ENCODE results near the gene ZNF234.

- TF ChIP-seq, protein P1, sequence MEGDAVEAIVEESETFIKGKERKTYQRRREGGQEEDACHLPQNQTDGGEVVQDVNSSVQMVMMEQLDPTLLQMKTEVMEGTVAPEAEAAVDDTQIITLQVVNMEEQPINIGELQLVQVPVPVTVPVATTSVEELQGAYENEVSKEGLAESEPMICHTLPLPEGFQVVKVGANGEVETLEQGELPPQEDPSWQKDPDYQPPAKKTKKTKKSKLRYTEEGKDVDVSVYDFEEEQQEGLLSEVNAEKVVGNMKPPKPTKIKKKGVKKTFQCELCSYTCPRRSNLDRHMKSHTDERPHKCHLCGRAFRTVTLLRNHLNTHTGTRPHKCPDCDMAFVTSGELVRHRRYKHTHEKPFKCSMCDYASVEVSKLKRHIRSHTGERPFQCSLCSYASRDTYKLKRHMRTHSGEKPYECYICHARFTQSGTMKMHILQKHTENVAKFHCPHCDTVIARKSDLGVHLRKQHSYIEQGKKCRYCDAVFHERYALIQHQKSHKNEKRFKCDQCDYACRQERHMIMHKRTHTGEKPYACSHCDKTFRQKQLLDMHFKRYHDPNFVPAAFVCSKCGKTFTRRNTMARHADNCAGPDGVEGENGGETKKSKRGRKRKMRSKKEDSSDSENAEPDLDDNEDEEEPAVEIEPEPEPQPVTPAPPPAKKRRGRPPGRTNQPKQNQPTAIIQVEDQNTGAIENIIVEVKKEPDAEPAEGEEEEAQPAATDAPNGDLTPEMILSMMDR (IDR thresholded peaks at IDR 0.05; ENCODE audit: insufficient read depth, low read length, poor library complexity, severe bottlenecking) = no peak
- no peak for TF ChIP-seq EZH2phosphoT487 (conservative IDR thresholded peaks at IDR 0.05; ENCODE audit: low read length)
Measured at GRCh38 chr19:44107751-44108150, 33.6 kb upstream of the ZNF234 start.

All from SU-DHL-6 (cell line).